ENCODE measurements around the gene FUZ.

GRCh38 chr19:49857061-49857837 lies 44.2 kb upstream of the FUZ start:
- no peak for TF ChIP-seq EZH2phosphoT487 (IDR thresholded peaks at IDR 0.05; ENCODE audit: borderline replicate concordance)
- TF ChIP-seq CTCF (conservative IDR thresholded peaks at IDR 0.05; ENCODE audit: low read length), result no peak

All from Loucy (cell line).